CD14-positive monocyte (primary cell): ENCODE data around the gene TSHZ3. TPM values are rescaled to one million over a fixed set of nuclear protein-coding genes. Genes with fewer than 3 reads are reported as not detected.

Experiments
- DNase-seq, 3 donors: peaks; one replicate each; pipeline ENCODE4 v3.0.0-alpha.2; 2011 to 2022
- H2AFZ ChIP-seq: 2 replicates; pipeline ENCODE4 v1.6.0; 2012; ENCODE audit warnings: mild to moderate bottlenecking, low read depth, low read length, inconsistent platforms; ENCODE audit not compliant: insufficient read depth, poor library complexity, severe bottlenecking
- H3K27ac ChIP-seq, 2 donors: 1 replicate in 1 of 2; 2 replicates in 1 of 2; pipeline ENCODE4 v1.5.1; 2012 to 2013; ENCODE audit warnings: low read length in 2 of 2, control low read depth in 1 of 2, inconsistent platforms in 1 of 2, low read depth in 1 of 2, mild to moderate bottlenecking in 1 of 2
- H3K27me3 ChIP-seq, 2 donors: one replicate each; pipeline versions ENCODE4 v1.6.0 to v1.6.1; 2011 to 2013; ENCODE audit warnings: low read length in 2 of 2; ENCODE audit not compliant: control insufficient read depth in 2 of 2, insufficient read depth in 2 of 2
- H3K36me3 ChIP-seq, 2 donors: replicated peaks in 1 of 2; 1 replicate in 1 of 2; 2 replicates in 1 of 2; pipeline versions ENCODE4 v1.5.1 to v1.6.1; 2012 to 2013; ENCODE audit warnings: low read length in 2 of 2, control low read depth in 1 of 2, inconsistent platforms in 1 of 2, mild to moderate bottlenecking in 1 of 2; ENCODE audit not compliant: insufficient read depth in 2 of 2, control insufficient read depth in 1 of 2
- H3K4me1 ChIP-seq, 2 donors: 1 replicate in 1 of 2; 2 replicates in 1 of 2; pipeline versions ENCODE4 v1.5.1 to v1.6.1; 2012 to 2013; ENCODE audit warnings: low read length in 2 of 2, control low read depth in 1 of 2, inconsistent platforms in 1 of 2, mild to moderate bottlenecking in 1 of 2, moderate library complexity in 1 of 2; ENCODE audit not compliant: insufficient read depth in 2 of 2, control insufficient read depth in 1 of 2
- H3K4me2 ChIP-seq: replicated peaks from 2 replicates; pipeline ENCODE3; 2012; ENCODE audit warnings: low read length, moderate library complexity, mild to moderate bottlenecking; ENCODE audit not compliant: poor library complexity, severe bottlenecking; ENCODE audit errors: extremely low read depth
- H3K4me3 ChIP-seq, 3 experiments: fragments of 200-600 bp in 1 of 3; sonication (generic) in 1 of 3; replicated peaks in 1 of 3; 1 replicate in 2 of 3; 2 replicates in 1 of 3; pipeline ENCODE4 v1.5.1; 2011 to 2013; ENCODE audit warnings: low read length in 3 of 3, mild to moderate bottlenecking in 3 of 3, control low read depth in 2 of 3, low read depth in 2 of 3, inconsistent platforms in 1 of 3, moderate library complexity in 1 of 3
- H3K79me2 ChIP-seq: 2 replicates; pipeline ENCODE4 v1.6.0; 2012; ENCODE audit warnings: mild to moderate bottlenecking, control low read depth, inconsistent platforms, low read length, moderate library complexity; ENCODE audit not compliant: insufficient read depth
- H3K9ac ChIP-seq: 2 replicates; pipeline ENCODE4 v1.6.0; 2017; ENCODE audit warnings: low read length, mild to moderate bottlenecking; ENCODE audit not compliant: insufficient read depth, poor library complexity, severe bottlenecking
- H3K9me3 ChIP-seq, 2 donors: replicated peaks in 1 of 2; 1 replicate in 1 of 2; 2 replicates in 1 of 2; pipeline versions ENCODE4 v1.5.1 to v1.6.1; 2012 to 2013; ENCODE audit warnings: low read length in 2 of 2, control low read depth in 1 of 2; ENCODE audit not compliant: control insufficient read depth in 1 of 2, insufficient read depth in 1 of 2
- H4K20me1 ChIP-seq: 2 replicates; pipeline ENCODE4 v1.6.0; 2012; ENCODE audit warnings: mild to moderate bottlenecking, low read length, control low read depth, moderate library complexity; ENCODE audit not compliant: insufficient read depth
- H3K27ac Mint-ChIP-seq, 7 donors: one replicate each; pipeline ENCODE4 v1.8.0; 2020; ENCODE audit warnings: mild to moderate bottlenecking in 7 of 7, mixed read lengths in 7 of 7, moderate library complexity in 6 of 7, inconsistent platforms in 2 of 7
- H3K27me3 Mint-ChIP-seq, 3 donors: one replicate each; pipeline ENCODE4 v1.8.0; 2021 to 2022; ENCODE audit warnings: low read depth in 3 of 3, mild to moderate bottlenecking in 3 of 3, mixed read lengths in 3 of 3, moderate library complexity in 3 of 3, inconsistent platforms in 1 of 3
- H3K36me3 Mint-ChIP-seq, 2 donors: one replicate each; pipeline ENCODE4 v1.8.0; 2020; ENCODE audit warnings: mixed read lengths in 2 of 2, inconsistent platforms in 1 of 2, mild to moderate bottlenecking in 1 of 2
- H3K4me1 Mint-ChIP-seq: one replicate; pipeline ENCODE4 v1.8.0; 2020; ENCODE audit warnings: mild to moderate bottlenecking, mixed read lengths
- H3K4me3 Mint-ChIP-seq, 2 donors: one replicate each; pipeline ENCODE4 v1.8.0; 2020; ENCODE audit warnings: mild to moderate bottlenecking in 2 of 2, mixed read lengths in 2 of 2, moderate library complexity in 1 of 2
- H3K9me3 Mint-ChIP-seq, 7 donors: one replicate each; pipeline ENCODE4 v1.8.0; 2020 to 2022; ENCODE audit warnings: mixed read lengths in 7 of 7, mild to moderate bottlenecking in 6 of 7, moderate library complexity in 6 of 7, inconsistent platforms in 2 of 7
- WGBS: methylation state at CpG from one replicate; pipeline ENCODE4 v1.1.5; 2013; ENCODE audit warnings: missing lambda C conversion rate; ENCODE audit not compliant: insufficient coverage; 5-methylcytosine and 5-hydroxymethylcytosine counted together
- intact Hi-C, 2 donors: fragments of 100-400 bp; cut with micrococcal nuclease; formaldehyde crosslinking; loops; one replicate each; pipeline versions ENCODE4 v1.15.0 to v1.15.1; 2023
- polyA plus RNA-seq, 3 donors: library from polyadenylated mRNA; depleted of rRNA in 1 of 3; unstranded in 2 of 3; stranded (reverse) in 1 of 3; fragments of 300-500 nt in 2 of 3; fragments of >200 nt in 1 of 3; fragmentation: Illumina TruSeq in 2 of 3; gene quantifications; 1 replicate in 2 of 3; 2 replicates in 1 of 3; pipeline ENCODE4 v1.2.3, GENCODE V29; 2012 to 2021
- TF ChIP-seq, protein P1 (sequence below): fragments of 200-600 bp; IDR thresholded peaks from one replicate; pipeline ENCODE4 v1.8.0; 2022; ENCODE audit warnings: antibody characterized with exemption, mild to moderate bottlenecking

The TSHZ3 gene
- polyA plus RNA-seq, 3 donors: 2.3 to 5.8 (median 3.3) TPM

GRCh38 chr19:31261603-31262212, 87.5 kb downstream of the TSHZ3 start:
- DNase-seq: no peak
- no peaks in the 10 kb centered on the region for H3K36me3 Mint-ChIP-seq
- TF ChIP-seq, protein P1, sequence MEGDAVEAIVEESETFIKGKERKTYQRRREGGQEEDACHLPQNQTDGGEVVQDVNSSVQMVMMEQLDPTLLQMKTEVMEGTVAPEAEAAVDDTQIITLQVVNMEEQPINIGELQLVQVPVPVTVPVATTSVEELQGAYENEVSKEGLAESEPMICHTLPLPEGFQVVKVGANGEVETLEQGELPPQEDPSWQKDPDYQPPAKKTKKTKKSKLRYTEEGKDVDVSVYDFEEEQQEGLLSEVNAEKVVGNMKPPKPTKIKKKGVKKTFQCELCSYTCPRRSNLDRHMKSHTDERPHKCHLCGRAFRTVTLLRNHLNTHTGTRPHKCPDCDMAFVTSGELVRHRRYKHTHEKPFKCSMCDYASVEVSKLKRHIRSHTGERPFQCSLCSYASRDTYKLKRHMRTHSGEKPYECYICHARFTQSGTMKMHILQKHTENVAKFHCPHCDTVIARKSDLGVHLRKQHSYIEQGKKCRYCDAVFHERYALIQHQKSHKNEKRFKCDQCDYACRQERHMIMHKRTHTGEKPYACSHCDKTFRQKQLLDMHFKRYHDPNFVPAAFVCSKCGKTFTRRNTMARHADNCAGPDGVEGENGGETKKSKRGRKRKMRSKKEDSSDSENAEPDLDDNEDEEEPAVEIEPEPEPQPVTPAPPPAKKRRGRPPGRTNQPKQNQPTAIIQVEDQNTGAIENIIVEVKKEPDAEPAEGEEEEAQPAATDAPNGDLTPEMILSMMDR: no peak
- H3K27me3 Mint-ChIP-seq: peaks cover 9 to 16% (median 12%) of the 10 kb centered on the region in 3 donors
- H3K4me3 Mint-ChIP-seq: no peak overlapping the region
- peaks cover 7% of the 10 kb centered on the region in 2 donors for H3K4me1 ChIP-seq
- WGBS: 30% methylated on average over 6 of the region's 11 CpGs
- no peaks in the 10 kb centered on the region for H3K36me3 ChIP-seq
- H3K27me3 ChIP-seq: no peaks in the 10 kb centered on the region
- peaks cover 0 to 2% (median 0%) of the 10 kb centered on the region in 7 donors for H3K9me3 Mint-ChIP-seq
- no peak overlapping the region for H3K4me3 ChIP-seq
- H4K20me1 ChIP-seq: no peaks in the 10 kb centered on the region
- H3K79me2 ChIP-seq: no peaks in the 10 kb centered on the region
- peaks cover 20% of the 10 kb centered on the region for H3K4me1 Mint-ChIP-seq
- no peaks in the 10 kb centered on the region for H3K9me3 ChIP-seq
- no peak overlapping the region for H3K4me2 ChIP-seq
- intact Hi-C loops: no loop called here
- no peak overlapping the region for H3K27ac Mint-ChIP-seq
- H3K27ac ChIP-seq: no peak overlapping the region
- no peak overlapping the region for H2AFZ ChIP-seq
- H3K9ac ChIP-seq: no peak overlapping the region

- intact Hi-C loops: no loop called here
- Mint-ChIP-seq H3K36me3 (no peaks in the 10 kb centered on the region), H3K9me3 (peaks cover 0 to 2% (median 0%) of the 10 kb centered on the region in 7 donors), H3K4me1 (peaks cover 26% of the 10 kb centered on the region), H3K27ac (no peak overlapping the region), H3K4me3 (no peak overlapping the region), H3K27me3 (peaks cover 9 to 16% (median 12%) of the 10 kb centered on the region in 3 donors)
- TF ChIP-seq, protein P1: no peak
- Histone ChIP-seq H2AFZ (no peak overlapping the region), H3K9me3 (no peaks in the 10 kb centered on the region), H3K4me2 (no peak overlapping the region), H3K9ac (no peak overlapping the region), H3K27ac (no peak overlapping the region), H3K27me3 (no peaks in the 10 kb centered on the region), H3K4me1 (peaks cover 13% of the 10 kb centered on the region in 2 donors), H3K36me3 (no peaks in the 10 kb centered on the region), H3K4me3 (no peak overlapping the region), H3K79me2 (no peaks in the 10 kb centered on the region), H4K20me1 (no peaks in the 10 kb centered on the region)
- no peak for DNase-seq
- 29% methylated on average over 3 of the region's 3 CpGs for WGBS
Observed at GRCh38 chr19:31261019-31261602, 88.1 kb downstream of the TSHZ3 start.
